ENCODE data around the gene ANKRD34C.
"Not testable (repeated sequence)": the region's sequence is repeated elsewhere in the genome, so short reads cannot be mapped to it uniquely, and the experiment has no call there.

ANKRD34C gene

DNA sequence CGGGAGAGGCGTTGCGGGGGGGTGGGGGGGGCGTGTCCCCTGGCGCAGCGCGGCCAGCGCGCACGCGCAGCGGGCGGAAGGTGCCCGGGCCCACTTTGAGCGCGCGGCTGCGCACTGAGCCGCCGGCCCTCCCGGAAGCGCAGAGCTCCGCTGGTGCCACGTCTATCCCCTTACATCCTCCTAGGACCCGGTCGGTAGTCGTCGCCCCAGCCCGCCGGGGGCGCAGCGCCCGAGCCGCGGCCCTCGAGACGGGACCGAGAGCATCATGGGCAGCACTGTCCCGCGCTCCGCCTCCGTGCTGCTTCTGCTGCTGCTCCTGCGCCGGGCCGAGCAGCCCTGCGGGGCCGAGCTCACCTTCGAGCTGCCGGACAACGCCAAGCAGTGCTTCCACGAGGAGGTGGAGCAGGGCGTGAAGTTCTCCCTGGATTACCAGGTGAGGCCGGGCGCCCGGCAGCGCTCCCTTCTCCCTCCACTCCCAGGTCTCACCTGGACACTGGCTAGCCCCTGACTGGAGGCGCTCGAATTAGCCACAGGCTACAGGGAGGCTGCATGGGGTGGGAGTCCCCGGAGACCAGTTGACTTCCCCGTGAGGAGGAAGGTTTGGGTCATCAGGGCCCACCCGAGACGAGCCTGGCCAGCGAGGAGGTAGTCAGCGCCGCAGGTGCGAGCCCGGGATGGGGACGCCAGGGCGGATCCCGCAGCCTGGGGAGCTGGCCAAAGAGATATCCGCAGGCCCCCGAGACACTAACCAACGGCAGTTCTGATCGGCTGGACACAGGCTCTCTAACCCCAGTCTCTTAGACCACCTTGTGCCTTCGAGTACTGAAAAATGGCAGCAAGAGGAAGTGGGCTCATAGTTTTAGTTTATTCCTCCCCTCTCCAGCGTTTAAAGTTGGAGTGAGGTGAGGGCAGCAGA is 28.7 kb downstream of the ANKRD34C start, which contains the start of gene TMED3:
TSS of gene TMED3 (plus strand) at position 128 of the 916 bp plus-strand sequence. CDS start at position 266, 138 bp downstream.
- in situ Hi-C loops (cut with MboI; ENCODE audit: low sequenced_read_pairs), result no loop called here

DNA sequence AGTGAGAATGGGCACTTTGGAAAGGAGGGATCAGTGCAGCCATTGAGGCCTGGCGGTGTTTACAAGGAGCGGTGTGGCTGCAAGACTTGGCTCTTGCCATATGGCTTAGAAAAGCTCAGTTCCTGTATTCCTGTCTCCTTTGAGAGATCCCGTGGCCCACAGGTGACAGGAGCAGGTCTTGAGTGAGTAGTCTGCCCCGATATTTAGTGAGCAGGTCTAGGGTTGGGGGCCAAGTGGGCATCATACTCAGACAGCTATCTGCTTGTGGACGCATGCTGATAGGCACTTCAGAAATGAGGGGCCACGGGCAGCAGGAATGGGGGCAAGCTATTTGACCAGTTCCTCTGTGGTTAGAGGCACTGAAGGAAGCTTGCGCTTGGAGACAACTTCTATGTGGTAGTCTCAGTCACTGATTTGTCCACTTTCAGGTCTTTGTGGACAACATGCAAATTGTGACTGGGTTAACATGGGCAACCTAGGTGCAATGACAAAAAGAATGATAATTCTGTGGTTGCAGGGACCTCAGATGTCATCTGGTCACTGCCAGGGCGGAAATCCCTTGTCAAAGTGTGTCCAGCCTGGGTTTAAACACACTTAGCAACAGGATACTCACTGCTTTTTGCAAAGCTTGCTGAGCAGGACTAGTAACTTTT is 29.5 kb downstream of the ANKRD34C start:
- in situ Hi-C loops (cut with MboI; ENCODE audit: low sequenced_read_pairs), result no loop called here

DNA sequence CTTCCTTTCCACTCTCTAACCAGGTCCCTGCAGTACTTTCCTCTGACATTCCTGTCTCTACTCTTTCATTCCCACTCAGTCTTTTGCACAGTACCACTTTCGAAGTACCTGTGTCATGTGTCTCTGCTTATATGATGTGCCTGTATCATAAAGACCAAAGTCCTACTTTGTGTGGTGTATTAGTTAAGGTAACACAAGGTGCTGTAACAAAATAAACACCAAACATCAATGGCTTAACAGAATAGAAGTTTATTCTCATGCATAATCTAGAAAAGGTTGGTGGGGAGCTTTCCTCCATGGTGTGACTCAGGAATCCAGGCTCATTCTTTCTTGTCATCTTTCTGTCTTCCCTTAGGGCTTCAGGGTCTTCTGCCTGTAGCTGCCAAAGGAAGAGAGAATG is 31.7 kb downstream of the ANKRD34C start:
- in situ Hi-C loops (cut with MboI; ENCODE audit: low sequenced_read_pairs), result no loop called here

DNA sequence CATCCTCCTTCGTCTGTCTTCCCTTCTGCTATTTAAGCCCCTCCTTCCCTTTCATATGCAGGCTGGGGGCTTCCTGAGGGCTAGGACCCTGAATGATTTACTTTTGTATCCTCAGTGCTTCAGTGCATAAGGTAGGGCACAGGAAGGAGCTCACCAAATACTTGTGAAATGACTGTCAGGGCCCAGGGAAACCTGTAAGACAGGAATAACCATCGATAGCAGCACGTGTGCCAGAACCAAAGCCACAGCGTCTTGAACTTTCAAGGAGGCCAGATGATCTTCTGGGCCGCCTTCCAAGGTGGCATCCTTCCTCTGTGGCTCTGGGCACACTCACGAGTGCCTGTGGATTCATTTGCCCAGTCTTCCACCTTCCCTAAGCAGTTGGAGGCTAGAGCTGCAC is 32.3 kb downstream of the ANKRD34C start:
- in situ Hi-C loops (cut with MboI; ENCODE audit: low sequenced_read_pairs), result no loop called here

DNA sequence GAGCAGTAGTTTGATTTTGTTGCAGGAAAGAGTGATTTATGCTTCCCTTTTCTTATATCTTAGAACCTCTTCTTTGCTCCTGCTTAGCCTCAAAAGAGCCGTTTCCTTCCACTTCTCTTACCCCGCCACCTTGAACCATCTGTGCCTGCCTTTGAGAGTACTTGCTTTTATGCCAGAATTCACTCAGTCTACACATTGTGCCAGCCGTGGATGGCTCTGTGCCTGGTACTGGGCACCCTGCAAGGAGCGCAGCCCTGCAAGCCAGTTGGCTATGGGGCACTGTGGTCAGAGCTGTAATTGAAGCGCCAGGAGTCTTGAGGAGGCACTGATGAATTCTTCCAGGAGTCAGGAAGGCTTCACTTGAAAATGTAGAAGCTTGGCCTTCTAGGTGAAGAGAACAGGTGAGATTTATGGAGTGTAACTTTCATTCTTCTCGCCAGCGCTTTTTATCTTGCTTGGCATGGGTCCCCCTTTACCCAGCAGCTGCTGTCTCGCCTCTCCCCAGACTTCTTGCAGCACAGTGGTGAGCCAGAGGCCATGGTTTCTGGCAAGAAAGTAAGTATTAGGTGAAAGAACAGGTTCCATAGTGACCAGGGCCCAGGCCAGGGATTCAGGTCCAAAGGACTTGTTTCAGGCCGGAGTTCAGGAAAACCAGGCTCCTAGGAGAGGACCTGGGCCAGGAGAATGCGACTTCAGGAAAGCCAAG is 33.3 kb downstream of the ANKRD34C start:
- in situ Hi-C loops (cut with MboI; ENCODE audit: low sequenced_read_pairs), result no loop called here

DNA sequence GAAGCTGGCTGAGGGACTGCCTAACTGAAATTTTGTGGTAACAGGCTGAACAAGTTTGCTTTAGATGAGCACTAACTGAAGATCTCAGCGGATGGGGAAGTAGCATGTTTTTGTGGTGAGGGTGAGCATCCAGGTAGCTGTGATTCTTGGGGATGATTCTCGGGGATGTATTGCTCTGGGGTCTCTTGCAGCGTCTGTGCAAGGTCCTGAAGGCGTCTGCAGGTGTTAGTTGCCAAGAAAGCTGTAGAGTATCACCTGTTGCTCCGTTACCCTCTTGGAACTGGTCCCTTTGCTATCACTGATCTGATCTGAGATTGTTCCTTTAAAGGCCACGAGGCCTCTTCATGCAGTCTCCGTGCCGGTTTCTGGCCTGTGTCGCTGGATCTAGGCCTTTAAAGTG is 34.3 kb downstream of the ANKRD34C start:
- in situ Hi-C loops (cut with MboI; ENCODE audit: low sequenced_read_pairs), result no loop called here

DNA sequence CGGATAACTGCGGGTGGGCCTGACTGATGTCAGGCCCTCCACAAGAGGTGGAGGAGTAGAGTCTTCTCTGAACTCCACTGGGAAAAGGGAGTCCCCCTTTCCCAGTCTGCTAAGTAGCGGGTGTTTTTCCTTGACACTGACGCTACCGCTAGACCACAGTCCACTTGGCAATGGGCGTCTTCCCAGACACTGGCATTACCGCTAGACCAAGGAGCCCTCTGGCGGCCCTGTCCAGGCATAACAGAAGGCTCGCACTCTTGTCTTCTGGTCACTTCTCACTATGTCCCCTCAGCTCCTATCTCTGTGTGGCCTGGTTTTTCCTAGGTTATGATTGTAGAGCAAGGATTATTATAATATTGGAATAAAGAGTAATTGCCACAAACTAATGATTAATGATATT is 37.5 kb downstream of the ANKRD34C start:
- in situ Hi-C loops (cut with MboI; ENCODE audit: low sequenced_read_pairs), result not testable (repeated sequence)

DNA sequence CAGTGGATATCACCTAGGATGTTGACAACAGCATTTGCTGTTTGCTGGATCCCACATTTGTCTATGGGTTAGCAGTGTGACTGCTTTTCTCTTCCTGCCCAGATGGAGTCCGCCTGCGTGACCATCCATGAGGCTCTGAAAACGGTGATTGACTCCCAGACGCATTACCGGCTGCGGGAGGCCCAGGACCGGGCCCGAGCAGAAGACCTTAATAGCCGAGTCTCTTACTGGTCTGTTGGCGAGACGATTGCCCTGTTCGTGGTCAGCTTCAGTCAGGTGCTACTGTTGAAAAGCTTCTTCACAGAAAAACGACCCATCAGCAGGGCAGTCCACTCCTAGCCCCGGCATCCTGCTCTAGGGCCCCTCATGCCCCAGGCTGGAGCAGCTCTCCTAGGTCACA is 39.4 kb downstream of the ANKRD34C start:
- in situ Hi-C loops (cut with MboI; ENCODE audit: low sequenced_read_pairs), result no loop called here

DNA sequence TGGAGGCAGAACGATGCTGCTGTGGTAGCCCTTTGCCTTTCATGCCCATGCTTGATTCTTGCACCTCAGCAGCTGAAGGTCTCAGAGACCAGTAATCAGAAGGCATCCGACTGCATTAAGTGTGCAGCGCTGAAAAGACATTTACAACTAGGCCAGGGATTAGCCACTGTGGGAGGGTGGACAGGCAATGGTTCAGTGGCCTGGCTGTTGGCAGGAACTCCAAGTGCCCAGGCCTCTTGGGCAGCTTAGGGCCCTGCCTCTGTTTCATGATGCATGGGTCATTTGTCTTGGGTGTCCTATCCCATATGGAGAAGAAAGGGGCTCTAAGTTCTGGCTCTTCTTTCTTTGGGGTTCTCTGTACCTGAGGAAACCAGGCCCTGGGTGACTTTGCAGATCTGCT is 39.8 kb downstream of the ANKRD34C start:
- in situ Hi-C loops (cut with MboI; ENCODE audit: low sequenced_read_pairs), result no loop called here

DNA sequence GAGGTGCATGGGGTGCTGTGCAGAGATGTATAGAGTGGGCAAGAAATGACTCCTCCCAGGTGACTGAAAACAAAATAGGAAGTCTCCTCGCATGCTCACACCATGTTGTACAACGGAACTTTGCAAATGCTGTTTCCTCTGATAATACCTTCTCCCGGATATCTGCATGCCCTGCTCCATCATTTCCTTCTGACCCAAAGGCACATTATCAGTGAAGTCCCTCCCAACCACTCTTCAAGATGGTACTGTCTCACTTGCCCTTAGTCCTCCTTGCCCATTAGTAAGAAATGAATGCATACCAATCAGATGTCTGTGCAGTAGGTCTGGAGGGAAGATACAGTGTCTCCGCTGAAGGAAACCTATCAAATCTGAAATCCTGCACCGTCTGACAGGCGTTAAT is 40.4 kb downstream of the ANKRD34C start:
- in situ Hi-C loops (cut with MboI; ENCODE audit: low sequenced_read_pairs), result no loop called here

DNA sequence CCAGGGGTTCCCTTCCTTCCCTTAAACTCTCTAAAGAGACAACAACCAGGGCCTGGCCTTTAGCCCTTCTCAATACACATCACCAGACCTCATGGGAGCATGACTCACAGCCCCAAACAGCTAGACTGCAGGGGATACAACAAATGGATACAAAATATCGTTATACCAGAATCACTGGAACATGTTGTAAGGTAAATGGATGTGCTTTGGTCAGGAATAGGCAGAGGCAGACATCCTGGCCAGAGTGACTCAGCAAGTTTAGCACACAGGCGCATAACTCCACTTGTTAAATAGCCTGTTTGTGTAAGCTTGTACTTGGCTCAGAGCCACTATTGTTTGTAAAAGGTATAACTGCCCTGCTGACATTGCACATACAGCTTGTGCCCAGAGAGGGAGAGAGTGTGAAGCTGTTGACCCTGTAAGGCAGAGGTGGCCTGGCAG is 46.7 kb downstream of the ANKRD34C start:
- in situ Hi-C loops (cut with MboI; ENCODE audit: low sequenced_read_pairs), result loop anchor here (25.0 kb wide), 1 partner anchor 658 kb away; no protein-coding TSS in a partner anchor

Measured in HL-60/S4 treated with phorbol 12-myristate 13-acetate at 8.2 ng/mL for 4 days and 3 days (cell line).